Neuron (in vitro differentiated cells): ENCODE results near the gene OR14A16.

ENCODE experiments used
- H2AFZ ChIP-seq: one replicate; pipeline ENCODE4 v1.6.1; 2013; ENCODE audit warnings: low read depth, mild to moderate bottlenecking, inconsistent platforms, low read length, moderate library complexity
- H3K27me3 ChIP-seq: one replicate; pipeline ENCODE4 v1.6.1; 2013; ENCODE audit warnings: low read length; ENCODE audit not compliant: insufficient read depth
- H3K36me3 ChIP-seq: one replicate; pipeline ENCODE4 v1.6.1; 2013; ENCODE audit warnings: low read length; ENCODE audit not compliant: insufficient read depth
- H3K4me1 ChIP-seq: one replicate; pipeline ENCODE4 v1.6.1; 2013; ENCODE audit warnings: low read length; ENCODE audit not compliant: insufficient read depth
- H3K4me3 ChIP-seq: 2 replicates; pipeline ENCODE4 v1.5.1; 2013; ENCODE audit warnings: mild to moderate bottlenecking, low read length, moderate library complexity
- H3K9me3 ChIP-seq: one replicate; pipeline ENCODE4 v1.6.1; 2013; ENCODE audit warnings: low read length

The OR14A16 gene

GRCh38 chr1:247843411-247843810 lies 19.5 kb upstream of the OR14A16 start:
- no peaks in the 10 kb centered on the region for H3K27me3 ChIP-seq
- H3K9me3 ChIP-seq = no peaks in the 10 kb centered on the region
- H2AFZ ChIP-seq = no peak overlapping the region
- no peaks in the 10 kb centered on the region for H3K36me3 ChIP-seq
- no peaks in the 10 kb centered on the region for H3K4me1 ChIP-seq
- H3K4me3 ChIP-seq = no peak overlapping the region

- Histone ChIP-seq H2AFZ (no peak within 1 kb of the TSS), H3K9me3 (no peaks in the 10 kb centered on the region), H3K4me1 (no peaks in the 10 kb centered on the region), H3K4me3 (no peak within 1 kb of the TSS), H3K27me3 (no peaks in the 10 kb centered on the region), H3K36me3 (no peaks in the 10 kb centered on the region)
Observed at GRCh38 chr1:247841796-247842195, 17.9 kb upstream of the OR14A16 start, which contains the start of gene OR11L1. OR11L1 (minus strand) TSS chr1:247841896; CDS start chr1:247841896, 0 bp downstream.

- Histone ChIP-seq H3K36me3 (no peaks in the 10 kb centered on the region), H3K27me3 (no peaks in the 10 kb centered on the region), H3K4me3 (no peak overlapping the region), H3K9me3 (no peaks in the 10 kb centered on the region), H2AFZ (no peak overlapping the region), H3K4me1 (no peaks in the 10 kb centered on the region)
Observed at GRCh38 chr1:247840818-247841217, 16.9 kb upstream of the OR14A16 start.

DNA sequence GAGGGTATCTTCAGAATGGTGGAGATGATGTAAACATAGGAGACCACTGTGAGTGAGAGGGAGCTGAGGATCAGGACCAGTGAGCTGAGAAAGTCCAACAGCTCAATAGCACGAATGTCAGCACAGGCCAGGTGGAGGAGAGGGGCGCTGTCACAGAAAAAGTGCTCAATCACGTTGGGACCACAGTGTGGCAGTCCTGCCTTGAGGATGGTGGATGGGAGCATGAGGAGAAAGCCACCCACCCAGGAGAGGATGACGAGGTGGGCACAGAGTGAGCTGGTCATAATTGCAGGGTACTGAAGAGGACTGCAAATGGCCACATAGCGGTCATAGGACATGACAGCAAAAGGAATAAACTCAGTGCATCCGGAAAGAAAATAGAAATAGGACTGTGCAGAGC lies 9.7 kb upstream of the OR14A16 start:
- H2AFZ ChIP-seq = no peak overlapping the region
- no peaks in the 10 kb centered on the region for H3K36me3 ChIP-seq
- H3K9me3 ChIP-seq = no peaks in the 10 kb centered on the region
- H3K27me3 ChIP-seq = no peaks in the 10 kb centered on the region
- no peaks in the 10 kb centered on the region for H3K4me1 ChIP-seq
- no peak overlapping the region for H3K4me3 ChIP-seq

- Histone ChIP-seq H3K36me3 (no peaks in the 10 kb centered on the region), H3K9me3 (no peaks in the 10 kb centered on the region), H3K27me3 (no peaks in the 10 kb centered on the region), H3K4me1 (no peaks in the 10 kb centered on the region), H2AFZ (no peak overlapping the region), H3K4me3 (no peak overlapping the region)
Observed at GRCh38 chr1:247829656-247830055, 5.7 kb upstream of the OR14A16 start.

DNA sequence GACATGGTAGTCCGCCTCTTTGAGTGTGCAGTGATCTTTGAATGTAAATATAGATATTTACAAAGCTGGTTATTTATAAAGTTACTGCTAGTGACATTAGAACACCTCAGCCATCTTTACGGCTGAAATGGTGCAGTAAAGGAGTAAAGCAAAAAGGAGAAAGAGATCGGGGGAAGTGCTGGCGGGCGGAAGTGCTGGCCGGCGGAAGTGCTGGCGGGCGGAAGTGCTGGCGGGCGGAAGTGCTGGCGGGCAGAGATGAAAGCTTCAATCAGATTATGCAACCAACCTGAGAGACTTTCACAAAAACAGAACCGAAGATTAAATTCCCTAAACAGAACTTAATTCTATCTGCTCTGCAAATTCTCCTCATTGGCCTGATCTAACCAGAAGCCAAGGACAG lies 1.4 kb upstream of the OR14A16 start:
- H3K4me1 ChIP-seq = no peaks in the 10 kb centered on the region
- no peaks in the 10 kb centered on the region for H3K9me3 ChIP-seq
- H3K4me3 ChIP-seq = no peak overlapping the region

GRCh38 chr1:247822060-247822459 lies 1.9 kb downstream of the OR14A16 start:
- no peak overlapping the region for H2AFZ ChIP-seq
- H3K4me3 ChIP-seq = no peak overlapping the region
- H3K4me1 ChIP-seq = no peaks in the 10 kb centered on the region
- no peaks in the 10 kb centered on the region for H3K36me3 ChIP-seq
- no peaks in the 10 kb centered on the region for H3K27me3 ChIP-seq
- no peaks in the 10 kb centered on the region for H3K9me3 ChIP-seq

More for the DNA sequence above, 1.4 kb upstream of the OR14A16 start:
- H3K27me3 ChIP-seq = no peaks in the 10 kb centered on the region
- H2AFZ ChIP-seq = no peak overlapping the region
- H3K36me3 ChIP-seq = no peaks in the 10 kb centered on the region

DNA sequence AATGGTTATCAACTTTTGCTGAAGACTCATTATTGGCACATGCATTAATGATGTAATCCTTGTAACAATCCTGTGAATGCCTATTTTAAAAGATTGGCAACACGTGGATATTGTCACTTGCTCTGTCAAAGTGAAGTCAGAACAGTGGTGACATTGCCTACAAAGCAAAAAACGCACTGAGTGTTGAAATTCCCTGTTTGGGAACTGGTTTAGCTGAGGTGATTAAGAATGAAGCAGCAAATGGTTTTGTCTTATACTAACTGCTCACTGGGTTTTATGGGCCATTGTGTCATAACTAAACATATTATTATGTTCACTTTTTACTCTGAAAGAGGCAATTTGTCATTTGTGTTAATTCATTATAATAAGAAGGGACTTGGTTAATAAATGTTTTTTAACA lies 11.3 kb downstream of the OR14A16 start:
- H3K36me3 ChIP-seq = no peaks in the 10 kb centered on the region
- no peak overlapping the region for H2AFZ ChIP-seq
- no peaks in the 10 kb centered on the region for H3K27me3 ChIP-seq
- H3K4me3 ChIP-seq = no peak overlapping the region
- no peaks in the 10 kb centered on the region for H3K4me1 ChIP-seq
- no peaks in the 10 kb centered on the region for H3K9me3 ChIP-seq

DNA sequence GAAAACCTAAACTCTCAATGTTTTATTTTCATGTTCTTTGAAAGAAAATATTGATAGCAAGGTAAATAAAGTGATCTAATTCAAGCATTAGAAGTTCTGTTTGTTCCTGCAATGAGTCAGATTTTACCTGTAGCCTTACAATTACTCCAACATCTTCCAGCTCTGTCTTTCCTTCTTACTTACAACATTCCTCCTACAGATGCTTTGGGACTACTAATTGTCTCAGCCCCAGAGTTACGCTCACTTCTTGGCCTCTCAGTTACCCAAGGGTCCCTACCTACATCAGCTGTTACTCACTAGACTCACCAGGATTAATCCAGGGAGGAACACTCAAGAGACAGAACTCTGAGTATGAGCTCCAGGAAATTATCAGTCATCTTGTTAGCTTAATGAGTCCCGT lies 26.4 kb downstream of the OR14A16 start:
- Histone ChIP-seq H3K36me3 (no peaks in the 10 kb centered on the region), H3K9me3 (no peaks in the 10 kb centered on the region), H3K4me3 (no peak overlapping the region), H3K4me1 (no peaks in the 10 kb centered on the region), H3K27me3 (no peaks in the 10 kb centered on the region), H2AFZ (no peak overlapping the region)

DNA sequence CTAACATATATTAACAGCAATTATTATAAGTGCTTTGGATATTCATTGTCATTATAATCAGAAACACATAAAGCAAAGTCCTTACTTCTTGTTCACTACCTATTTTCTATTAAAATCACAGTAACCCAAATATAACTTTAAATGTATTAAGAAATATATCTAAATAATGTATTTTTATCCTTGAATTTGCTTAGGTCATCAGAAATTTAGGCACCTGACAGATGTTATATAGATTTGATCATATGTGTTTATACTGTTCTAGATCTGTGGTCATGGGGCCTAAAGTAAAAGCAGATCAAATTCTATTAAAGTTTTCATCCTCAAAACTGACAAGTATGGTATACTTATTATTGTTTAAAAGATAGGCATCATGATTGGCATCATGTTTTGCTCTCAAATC lies 54.3 kb downstream of the OR14A16 start:
- no peaks in the 10 kb centered on the region for H3K36me3 ChIP-seq
- no peaks in the 10 kb centered on the region for H3K4me1 ChIP-seq
- H2AFZ ChIP-seq = no peak overlapping the region
- no peak overlapping the region for H3K4me3 ChIP-seq
- H3K9me3 ChIP-seq = no peaks in the 10 kb centered on the region
- no peaks in the 10 kb centered on the region for H3K27me3 ChIP-seq
